Activated CD8-positive, alpha-beta memory T cell treated with anti-CD3 and anti-CD28 coated beads for 4 hours (primary cell): ENCODE data around the gene LIMA1.
"Not testable (repeated sequence)": the region's sequence is repeated elsewhere in the genome, so short reads cannot be mapped to it uniquely, and the experiment has no call there.

Source experiments
- DNase-seq, 2 donors: peaks; one replicate each; pipeline ENCODE4 v3.0.0-alpha.2; 2020; ENCODE audit warnings: low read depth in 2 of 2

The LIMA1 gene

DNA sequence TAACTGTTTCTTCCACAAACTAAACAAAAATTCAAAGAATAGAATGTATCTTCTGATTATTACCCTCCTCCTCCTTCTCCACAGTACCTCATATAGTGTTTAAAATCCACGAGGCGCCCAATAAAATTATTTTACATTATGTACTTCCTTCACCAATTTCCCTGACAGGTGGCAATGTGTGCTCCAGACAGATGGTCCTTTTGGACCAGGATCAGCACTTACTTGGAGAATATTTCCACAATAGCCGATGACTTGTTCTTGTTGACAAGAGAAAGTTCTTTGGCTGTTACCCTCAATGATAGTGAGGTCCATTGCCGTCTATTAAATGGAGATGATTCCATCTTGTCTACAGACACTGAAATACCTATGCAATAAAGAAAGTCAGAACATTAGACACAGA, 34.9 kb downstream of the LIMA1 start:
- DNase-seq: no peak

DNA sequence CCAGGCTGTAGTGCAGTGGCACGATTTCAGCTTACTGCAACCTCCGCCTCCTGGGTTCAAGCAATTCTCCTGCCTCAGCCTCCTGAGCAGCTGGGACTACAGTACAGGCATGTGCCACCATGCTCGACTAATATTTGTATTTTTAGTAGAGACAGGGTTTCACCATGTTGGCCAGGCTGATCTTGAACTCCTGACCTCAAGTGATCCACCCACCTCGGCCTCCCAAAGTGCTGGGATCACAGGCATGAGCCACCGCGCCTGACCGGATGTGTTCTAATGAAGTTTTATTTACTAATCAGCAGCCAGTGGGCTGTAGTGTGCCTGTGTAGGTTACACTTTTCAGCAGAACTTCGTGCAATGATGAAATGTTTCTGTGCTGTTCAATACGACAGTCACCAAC, 35.7 kb downstream of the LIMA1 start:
- DNase-seq: not testable (repeated sequence)

- DNase-seq: no peak
Measured at GRCh38 chr12:50246873-50247612, 36.3 kb downstream of the LIMA1 start.

- DNase-seq: no peak
Measured at GRCh38 chr12:50246197-50246865, 37.0 kb downstream of the LIMA1 start.

- DNase-seq: no peak
Measured at GRCh38 chr12:50243507-50243906, 39.8 kb downstream of the LIMA1 start.

DNA sequence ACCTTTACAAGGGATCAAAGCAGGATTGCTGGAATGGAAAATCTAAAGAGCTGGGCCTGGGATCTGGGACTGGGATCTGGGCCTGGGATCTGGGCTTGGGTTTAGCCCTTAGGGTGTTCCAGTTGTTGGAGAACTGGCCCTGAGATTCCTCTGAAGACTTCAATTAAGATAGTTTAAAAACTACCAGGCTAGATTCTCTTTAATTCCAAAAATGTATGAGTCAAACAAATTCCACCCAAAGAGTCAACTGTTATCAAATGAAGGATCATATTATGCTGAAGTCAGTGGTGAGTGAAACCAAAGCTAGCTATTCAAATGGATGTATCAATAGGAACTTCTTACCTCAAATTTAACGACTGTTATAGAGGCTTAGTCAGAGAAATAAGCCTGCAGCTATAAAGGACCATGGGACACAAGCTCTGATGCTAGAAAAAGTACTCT, 40.5 kb downstream of the LIMA1 start:
- no peak for DNase-seq

DNA sequence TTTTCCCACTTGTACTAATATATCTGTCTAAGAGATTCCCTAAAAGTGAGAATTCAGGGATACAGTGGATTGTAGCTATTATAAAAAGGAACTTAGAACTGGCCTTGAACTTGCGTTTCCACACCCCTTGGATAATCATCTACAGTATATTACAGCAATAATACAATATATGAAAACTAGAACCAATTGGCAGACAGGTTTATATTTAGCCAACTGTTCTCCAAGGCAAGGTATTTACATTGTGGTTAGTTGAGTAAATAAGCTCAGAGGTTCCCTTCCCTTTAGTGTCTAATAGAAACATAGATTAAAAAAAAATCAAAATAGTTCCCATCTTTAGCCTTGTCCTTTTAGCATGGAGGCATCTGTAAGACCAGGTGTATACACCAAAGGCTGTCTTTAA, 42.1 kb downstream of the LIMA1 start:
- no peak for DNase-seq

DNA sequence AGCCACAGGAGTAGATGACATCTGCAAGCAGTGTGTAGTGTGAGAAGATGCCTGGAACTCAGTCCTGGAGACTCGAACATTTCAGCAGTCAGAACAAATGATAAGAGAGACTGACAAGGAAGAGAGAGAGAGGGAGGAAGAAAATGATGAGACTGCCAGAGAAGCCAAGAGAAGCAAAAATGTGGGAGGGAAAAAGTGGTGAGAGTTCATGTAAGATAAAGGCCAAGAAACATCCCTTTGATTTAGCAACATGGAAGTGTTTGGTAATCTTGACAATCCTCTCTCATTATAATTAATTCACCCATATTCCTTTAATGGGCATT, 42.6 kb downstream of the LIMA1 start:
- no peak for DNase-seq

- DNase-seq: no peak
Measured at GRCh38 chr12:50240096-50240791, 43.1 kb downstream of the LIMA1 start.

GRCh38 chr12:50239355-50239891, 43.9 kb downstream of the LIMA1 start:
- no peak for DNase-seq

DNA sequence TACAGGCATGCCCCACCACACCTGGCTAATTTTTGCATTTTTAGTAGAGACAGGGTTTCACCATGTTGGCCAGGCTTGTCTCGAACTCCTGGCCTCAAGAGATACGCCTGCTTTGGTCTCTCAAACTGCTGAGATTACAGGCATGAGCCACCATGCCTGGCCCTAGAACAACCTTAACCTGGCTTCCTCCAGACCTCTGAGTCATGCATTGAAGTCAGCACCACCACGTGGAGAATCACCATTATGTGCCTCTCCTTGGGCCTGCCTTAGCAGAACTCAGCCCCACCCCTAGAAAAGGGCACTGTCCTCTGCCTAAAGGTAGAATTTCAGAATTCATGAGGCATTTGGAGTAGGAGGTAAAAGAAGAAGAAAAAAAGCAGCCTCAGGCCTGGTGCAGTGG, 49.0 kb downstream of the LIMA1 start:
- no peak for DNase-seq

- no peak for DNase-seq
Measured at GRCh38 chr12:50232771-50233209, 50.5 kb downstream of the LIMA1 start.

- DNase-seq: no peak
Measured at GRCh38 chr12:50232206-50232605, 51.1 kb downstream of the LIMA1 start.

GRCh38 chr12:50231346-50231745, 52.0 kb downstream of the LIMA1 start:
- no peak for DNase-seq

DNA sequence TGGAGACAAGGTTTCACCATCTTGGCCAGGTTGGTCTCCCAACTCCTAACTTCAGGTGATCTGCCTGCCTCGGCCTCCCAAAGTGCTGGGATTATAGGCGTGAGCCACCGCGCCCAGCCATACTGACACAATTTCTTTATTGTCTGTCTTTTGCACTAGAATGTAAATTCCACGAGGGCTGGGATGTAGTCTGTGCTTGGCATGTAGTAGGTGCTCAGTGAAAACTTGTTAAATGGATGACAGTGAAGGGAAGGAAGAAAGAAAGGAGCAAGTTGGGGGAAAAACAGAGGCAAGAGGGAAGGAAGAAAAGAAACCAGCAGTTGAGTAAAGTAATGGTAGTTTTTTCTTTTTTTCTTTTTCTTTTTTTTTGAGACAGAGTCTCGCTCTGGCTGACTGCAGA, 53.1 kb downstream of the LIMA1 start:
- DNase-seq: no peak

DNA sequence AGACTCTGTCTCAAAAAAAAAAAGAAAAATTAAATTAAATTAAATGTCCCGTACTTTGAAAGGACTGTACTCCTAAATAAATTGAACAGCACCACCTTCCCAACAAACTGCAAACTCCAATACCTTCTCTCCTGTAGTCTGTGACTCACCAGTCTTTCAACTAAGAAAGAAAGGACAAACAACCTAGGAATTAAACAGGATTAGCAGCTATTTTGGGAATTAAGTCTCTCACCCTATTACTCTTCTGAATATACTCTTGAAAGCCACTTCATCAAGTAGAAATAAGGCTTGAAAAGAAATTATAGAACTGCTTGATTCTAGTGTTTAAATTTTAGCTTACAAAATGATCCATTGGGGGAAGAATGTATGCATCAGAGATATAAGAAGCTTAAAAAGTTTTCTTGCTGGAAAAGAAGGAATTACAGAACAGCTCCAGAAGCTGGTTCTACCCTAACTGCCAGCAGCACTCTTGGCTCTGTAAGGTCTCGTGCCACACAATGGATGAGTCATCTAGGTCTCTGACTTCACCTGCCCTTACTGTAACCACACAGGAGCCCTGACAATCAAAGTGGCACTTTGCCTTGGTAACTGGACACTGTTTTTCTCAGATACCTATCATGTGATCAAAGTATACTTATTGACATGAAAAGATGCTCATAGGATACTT, 59.2 kb downstream of the LIMA1 start:
- DNase-seq: peak in 1 of 2 donors; percentile 15

GRCh38 chr12:50222275-50222783, 61.0 kb downstream of the LIMA1 start:
- no peak for DNase-seq

DNA sequence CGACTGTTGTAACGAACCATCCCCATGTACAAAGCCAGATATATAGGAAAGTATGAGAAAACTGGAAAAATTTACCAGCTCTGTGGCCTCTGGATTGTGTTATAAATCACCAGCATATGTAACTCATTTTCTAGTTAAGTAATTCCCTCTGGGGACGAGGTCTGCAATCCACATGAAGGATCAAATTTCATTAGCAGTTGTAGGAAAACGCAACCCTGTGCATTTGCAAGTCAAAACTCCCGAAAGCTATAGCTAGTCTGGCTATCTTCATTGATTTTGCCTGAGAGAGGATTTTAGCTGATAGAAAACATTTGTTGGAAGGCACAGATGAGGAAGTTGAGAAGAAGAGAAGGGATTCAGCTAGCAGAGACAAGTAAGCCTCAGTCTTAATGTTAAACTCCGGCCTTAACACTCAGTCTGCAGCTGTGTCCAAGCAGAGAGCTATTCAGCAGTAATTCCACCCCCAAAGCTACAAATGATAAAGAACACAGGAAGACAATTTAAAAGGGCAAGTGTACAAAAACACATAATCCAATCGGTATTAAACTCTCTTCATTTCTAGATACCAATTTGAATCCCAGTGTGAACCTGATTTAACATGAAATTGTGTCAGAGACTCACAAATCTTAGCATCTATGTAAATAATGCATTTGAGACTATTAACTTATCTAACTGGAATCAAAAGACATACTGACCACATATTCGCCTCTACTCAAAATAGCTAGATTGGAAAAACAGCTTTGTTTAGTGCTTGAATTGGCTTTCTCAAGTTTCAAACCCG, 61.9 kb downstream of the LIMA1 start:
- no peak for DNase-seq

DNA sequence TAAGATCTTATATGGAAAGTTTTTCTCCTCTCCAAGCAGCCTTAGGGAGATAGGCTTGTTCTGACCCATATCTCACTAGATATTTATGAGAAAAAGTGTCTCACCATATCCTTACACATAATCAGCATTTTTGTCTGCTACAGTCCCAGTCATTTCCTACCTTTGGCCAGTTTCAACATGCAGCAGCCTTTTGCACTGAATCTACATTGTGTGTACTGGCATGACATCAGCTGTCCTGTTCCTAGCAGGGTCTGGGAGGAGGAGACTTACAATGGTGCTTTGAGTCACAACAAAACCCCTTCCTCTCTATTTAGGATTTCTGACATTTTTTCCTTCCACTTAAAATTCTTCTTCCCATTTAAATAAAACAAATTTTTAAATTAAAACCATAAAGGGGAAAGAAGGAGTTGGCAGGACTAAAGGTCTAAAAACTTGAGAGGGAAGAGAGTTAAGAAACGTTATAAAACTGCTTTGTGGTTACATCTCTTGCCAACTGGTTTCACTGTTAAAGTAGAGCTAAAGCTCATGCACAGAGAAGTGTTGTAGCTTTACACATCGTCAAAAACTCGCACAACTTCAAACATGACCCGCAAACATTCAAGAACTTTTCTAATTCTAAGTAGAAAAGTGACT, 62.8 kb downstream of the LIMA1 start:
- no peak for DNase-seq

DNA sequence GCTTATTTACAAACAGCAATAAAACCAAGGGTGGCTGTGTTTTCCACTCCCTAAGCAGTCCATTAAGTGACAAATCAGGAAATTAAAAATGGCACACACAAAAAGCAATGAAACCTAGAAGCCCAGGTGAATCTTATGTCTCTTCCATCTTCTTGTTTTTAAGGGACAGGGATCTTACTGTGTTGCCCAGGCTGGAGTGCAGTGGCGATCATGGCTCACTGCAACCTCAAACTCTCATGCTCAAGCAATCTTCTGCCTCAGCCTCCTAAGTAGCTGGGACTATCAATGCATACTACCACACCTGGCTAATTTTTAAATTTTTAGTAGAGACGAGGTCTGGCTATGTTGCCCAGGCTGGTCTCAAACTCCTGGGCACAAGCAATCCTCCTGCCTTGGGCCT, 63.8 kb downstream of the LIMA1 start:
- DNase-seq: no peak

DNA sequence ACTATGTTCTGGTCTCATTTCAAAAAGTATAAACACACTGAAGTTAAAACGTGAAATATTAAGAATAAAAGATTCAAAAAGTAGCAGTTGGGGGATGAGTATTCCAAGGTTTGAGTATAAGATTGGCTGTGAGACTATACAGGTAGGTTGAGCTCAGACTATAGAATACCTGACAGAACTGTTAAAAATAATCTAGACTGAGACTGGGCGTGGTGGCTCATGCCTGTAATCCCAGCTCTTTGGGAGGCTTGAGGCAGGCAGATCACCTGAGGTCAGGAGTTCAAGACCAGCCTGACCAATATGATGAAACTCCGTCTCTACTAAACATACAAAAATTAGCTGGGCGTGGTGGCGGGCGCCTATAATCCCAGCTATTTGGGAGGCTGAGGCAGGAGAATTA, 64.3 kb downstream of the LIMA1 start:
- DNase-seq: not testable (repeated sequence)
